SK-N-MC (cell line): ENCODE results near the gene DNAAF9.

ENCODE experiments used
- EZH2 ChIP-seq: fragments of 200-600 bp; sonication (generic); IDR thresholded peaks from one replicate; pipeline ENCODE4 v1.6.1; 2017; ENCODE audit warnings: antibody characterized with exemption
- FOXP2 ChIP-seq: optimal IDR thresholded peaks from 2 replicates; pipeline ENCODE3; 2011; ENCODE audit warnings: mild to moderate bottlenecking, moderate library complexity; ENCODE audit not compliant: insufficient read depth; ENCODE audit errors: extremely low read length, control extremely low read depth

GRCh38 chr20:3409417-3409816 is 1.9 kb upstream of the DNAAF9 start:
- TF ChIP-seq EZH2 = no peak
- no peak for TF ChIP-seq FOXP2
